GM10266 (cell line): ENCODE data around the gene CARD11.
"Not testable (repeated sequence)": the region's sequence is repeated elsewhere in the genome, so short reads cannot be mapped to it uniquely, and the experiment has no call there.

Experiments
- DNase-seq: peaks from one replicate; pipeline ENCODE4 v3.0.0; 2012; ENCODE audit errors: extremely low spot score
- TF ChIP-seq, protein P1 (sequence below): IDR thresholded peaks from 2 replicates; pipeline ENCODE4 v1.5.1; 2012; ENCODE audit warnings: mild to moderate bottlenecking, low read depth; ENCODE audit not compliant: control insufficient read depth, insufficient read depth; ENCODE audit errors: missing control alignments

CARD11 gene

DNA sequence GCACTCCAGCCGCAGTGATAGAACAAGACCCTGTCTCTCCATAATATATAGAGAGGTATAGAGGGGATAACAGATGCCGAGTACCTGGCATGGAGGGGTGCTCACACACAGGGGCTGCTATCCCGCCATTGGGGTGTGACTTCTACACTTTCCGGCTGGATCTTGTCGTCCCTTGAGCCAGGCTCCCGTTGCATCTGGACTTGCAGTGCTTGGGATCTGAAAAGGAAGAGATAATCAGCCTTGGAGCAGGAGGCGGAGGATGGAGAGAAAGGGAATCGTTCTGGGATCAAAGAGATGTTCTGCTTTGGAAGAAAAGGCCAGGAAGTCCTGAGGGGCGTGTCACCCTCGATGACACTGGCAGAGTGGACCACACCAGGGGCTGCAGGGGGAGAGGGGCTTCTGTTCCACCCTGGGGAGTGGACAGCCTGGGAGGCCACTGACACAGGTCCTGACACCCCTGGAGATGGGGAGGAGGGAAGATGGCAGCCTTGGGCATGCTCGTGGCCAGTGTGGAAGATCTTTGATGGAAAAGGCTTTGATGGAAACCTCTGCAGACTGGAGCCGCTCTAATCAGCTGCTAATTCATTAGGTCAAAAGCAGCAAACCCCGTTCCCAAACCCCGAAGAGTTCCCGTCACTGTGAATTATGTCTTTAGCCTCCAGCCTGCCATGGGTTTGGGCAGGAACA, 85.1 kb downstream of the CARD11 start:
- DNase-seq = no peak
- TF ChIP-seq, protein P1, sequence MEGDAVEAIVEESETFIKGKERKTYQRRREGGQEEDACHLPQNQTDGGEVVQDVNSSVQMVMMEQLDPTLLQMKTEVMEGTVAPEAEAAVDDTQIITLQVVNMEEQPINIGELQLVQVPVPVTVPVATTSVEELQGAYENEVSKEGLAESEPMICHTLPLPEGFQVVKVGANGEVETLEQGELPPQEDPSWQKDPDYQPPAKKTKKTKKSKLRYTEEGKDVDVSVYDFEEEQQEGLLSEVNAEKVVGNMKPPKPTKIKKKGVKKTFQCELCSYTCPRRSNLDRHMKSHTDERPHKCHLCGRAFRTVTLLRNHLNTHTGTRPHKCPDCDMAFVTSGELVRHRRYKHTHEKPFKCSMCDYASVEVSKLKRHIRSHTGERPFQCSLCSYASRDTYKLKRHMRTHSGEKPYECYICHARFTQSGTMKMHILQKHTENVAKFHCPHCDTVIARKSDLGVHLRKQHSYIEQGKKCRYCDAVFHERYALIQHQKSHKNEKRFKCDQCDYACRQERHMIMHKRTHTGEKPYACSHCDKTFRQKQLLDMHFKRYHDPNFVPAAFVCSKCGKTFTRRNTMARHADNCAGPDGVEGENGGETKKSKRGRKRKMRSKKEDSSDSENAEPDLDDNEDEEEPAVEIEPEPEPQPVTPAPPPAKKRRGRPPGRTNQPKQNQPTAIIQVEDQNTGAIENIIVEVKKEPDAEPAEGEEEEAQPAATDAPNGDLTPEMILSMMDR = no peak

DNA sequence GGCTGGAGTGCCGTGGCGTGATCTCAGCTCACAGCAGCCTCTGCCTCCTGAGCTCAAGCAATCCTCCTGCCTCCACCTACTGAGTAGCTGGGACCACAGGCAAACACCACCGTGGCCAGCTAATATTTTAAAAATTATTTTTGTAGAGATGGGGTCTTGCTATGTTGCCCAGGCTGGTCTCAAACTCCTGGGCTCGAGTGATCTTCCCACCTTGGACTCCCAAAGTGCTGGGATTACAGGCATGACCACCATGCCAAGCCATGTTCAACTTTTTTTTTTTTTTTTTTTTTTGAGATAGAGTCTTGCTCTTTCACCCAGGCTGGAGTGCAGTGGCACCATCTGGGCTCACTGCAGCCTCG, 86.3 kb downstream of the CARD11 start:
- not testable (repeated sequence) for DNase-seq

DNA sequence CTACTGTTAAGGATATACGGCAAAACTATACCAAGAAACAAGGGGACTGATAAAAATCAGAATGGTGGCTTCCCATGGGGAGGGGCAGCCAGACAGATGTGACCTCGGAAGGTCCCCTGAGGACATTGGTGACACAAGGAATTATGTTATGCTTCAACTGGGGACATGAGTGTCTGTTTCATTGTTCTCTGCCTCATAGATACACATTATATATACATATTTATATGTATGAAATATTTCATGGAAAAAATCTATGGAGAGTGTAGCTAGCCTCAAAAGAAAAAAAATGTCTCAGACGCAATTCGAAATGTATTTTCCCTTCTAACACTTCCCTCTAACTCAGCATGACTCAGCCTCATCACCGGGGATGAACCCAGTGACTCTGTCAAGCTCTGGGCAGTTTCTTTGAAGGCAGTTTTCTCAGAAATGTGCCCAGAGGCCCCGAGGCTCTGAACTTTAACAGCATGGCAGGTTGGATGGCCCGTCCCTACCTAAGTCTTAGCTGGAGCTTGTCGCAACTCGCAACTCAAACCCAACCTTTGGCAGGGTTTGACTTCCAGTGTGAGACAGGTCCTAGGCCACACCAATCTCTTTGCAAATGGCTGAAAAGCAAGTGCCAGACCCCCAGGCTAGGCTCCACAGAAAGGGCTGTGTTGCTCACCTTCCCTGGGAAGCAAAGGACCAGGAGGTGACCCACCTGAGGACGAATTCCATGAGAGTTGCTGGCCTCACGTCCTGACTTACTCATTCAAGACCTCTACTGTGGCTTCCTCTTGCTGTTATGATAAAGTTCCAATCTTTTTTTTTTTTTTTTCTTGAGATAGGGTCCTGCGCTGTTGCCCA, 86.9 kb downstream of the CARD11 start:
- TF ChIP-seq, protein P1 = no peak
- DNase-seq = no peak

DNA sequence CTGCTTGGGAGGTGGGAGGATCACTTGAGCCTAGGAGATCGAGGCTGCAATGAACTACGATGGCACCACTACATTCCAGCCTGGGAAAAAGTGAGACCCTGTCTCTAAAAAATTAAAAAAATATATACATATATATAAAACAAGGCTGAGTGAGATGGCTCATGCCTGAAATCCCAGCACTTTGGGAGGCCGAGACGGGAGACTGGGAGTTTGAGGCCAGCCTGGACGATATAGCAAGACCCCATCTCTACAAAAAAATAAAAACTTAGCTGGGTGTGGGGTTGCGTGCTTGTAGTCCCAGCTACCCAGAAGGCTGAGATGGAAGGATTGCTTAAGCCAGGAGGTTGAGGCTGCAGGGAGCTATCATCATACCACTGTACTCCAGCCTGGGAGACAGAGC, 87.6 kb downstream of the CARD11 start:
- DNase-seq = no peak
- TF ChIP-seq, protein P1 = no peak

DNA sequence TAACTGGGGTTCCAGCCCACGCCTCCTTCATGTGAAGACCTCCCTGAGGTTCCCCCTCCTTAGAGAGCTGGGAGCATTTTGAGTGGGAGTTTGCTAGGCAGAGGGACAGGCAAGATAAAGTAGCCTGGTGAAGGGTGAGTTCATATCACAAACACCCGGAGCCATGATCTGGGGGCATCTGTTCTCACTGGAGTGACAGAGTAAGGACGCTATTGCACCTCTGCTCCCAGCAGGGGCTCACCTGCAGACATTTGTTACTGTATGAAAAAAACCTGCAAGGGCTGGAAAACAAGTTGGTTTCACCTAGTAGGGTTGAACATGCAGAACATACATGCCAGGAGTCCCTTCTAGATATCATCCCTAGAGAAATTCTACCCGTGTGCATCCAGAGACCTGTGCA, 88.4 kb downstream of the CARD11 start:
- DNase-seq = no peak
- TF ChIP-seq, protein P1 = no peak

DNA sequence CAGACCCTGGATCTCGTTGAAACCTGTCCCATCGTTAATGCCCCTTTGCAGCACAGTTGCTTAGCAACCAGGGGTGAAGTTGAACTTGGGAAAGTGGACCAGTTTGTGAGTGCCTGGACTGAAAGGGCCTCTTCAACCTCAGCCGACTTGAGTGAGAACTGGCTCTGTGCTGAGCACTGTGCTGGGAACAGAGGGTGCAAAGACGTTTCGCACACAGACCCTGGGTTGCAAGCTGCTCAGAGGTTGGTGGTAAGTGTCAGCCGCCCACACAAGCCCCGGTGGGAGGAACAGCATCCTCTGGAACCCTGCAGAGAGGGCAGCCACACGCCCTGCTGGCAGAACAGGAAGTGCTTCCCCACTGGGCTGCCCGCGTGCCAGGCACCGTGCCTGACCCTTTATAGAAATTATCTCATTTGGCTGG, 89.2 kb downstream of the CARD11 start:
- TF ChIP-seq, protein P1 = no peak
- DNase-seq = no peak

DNA sequence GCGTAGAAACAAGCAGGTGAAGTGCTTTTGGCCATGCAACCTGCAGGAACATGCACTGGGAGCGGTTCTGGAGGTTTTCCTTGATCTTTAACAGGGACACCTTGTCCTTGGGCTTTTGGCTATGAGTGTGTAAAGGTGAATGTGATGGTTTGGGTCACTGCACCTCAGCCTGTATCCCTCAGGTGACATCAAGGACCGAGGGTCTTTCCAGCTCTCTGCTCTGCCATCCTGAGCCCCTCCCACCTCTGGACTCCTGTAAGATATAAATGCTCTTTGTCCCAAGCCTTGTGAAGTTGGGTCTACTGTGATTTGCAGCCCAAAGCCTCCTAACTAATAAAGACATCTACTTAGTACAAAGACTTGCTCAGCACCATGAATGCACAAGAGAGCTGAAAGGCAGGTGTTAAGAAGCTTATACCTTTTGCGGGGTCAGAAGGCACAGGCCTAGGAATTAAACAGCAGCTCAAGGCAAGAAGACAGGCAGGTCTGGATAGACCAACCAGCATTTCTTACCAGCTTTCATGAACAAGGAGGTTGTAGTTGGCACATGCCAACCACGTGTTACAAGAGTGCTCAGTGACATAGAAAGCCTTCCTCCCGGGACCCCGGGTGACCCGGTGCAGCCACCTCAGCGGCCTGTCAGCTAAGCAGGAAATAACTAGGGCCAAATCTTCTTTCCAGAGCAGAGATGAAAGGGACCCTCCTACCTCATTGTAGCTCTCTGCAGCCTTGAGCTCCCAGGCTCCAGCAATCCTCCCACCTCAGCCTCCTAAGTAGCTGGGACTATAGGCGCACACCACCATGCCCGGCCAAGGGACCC, 89.9 kb downstream of the CARD11 start:
- DNase-seq = no peak
- TF ChIP-seq, protein P1 = no peak
